A549 (cell line): Measurements from ENCODE around the gene AMELY.

Experiments
- EP300 ChIP-seq, 2 experiments: fragments of >200 bp; sonication (Bioruptor Twin); formaldehyde crosslinking; IDR thresholded peaks; 2 replicates in 1 of 2; 3 replicates in 1 of 2; pipeline ENCODE4 v1.6.1; 2016 to 2017
- JUN ChIP-seq, 2 experiments: fragments of >200 bp; sonication (Bioruptor Twin); formaldehyde crosslinking; IDR thresholded peaks; 2 replicates in 1 of 2; 3 replicates in 1 of 2; pipeline ENCODE4 v1.6.1; 2016 to 2017
- KDM5A ChIP-seq: fragments of 200-600 bp; sonication (generic); IDR thresholded peaks from 2 replicates; pipeline ENCODE4 v1.6.1; 2016; ENCODE audit warnings: antibody characterized with exemption, mild to moderate bottlenecking
- MAFK ChIP-seq: fragments of 450-650 bp; IDR thresholded peaks from 2 replicates; pipeline ENCODE4 v1.6.1; 2014; ENCODE audit not compliant: partially characterized antibody
- POLR2A ChIP-seq: IDR thresholded peaks from 2 replicates; pipeline ENCODE4 v1.6.1; 2012; ENCODE audit warnings: mild to moderate bottlenecking, low read length
- TF ChIP-seq, protein P1 (sequence below): fragments of >200 bp; sonication (Bioruptor Twin); formaldehyde crosslinking; IDR thresholded peaks from 3 replicates; pipeline ENCODE4 v1.5.1; 2016

DNA sequence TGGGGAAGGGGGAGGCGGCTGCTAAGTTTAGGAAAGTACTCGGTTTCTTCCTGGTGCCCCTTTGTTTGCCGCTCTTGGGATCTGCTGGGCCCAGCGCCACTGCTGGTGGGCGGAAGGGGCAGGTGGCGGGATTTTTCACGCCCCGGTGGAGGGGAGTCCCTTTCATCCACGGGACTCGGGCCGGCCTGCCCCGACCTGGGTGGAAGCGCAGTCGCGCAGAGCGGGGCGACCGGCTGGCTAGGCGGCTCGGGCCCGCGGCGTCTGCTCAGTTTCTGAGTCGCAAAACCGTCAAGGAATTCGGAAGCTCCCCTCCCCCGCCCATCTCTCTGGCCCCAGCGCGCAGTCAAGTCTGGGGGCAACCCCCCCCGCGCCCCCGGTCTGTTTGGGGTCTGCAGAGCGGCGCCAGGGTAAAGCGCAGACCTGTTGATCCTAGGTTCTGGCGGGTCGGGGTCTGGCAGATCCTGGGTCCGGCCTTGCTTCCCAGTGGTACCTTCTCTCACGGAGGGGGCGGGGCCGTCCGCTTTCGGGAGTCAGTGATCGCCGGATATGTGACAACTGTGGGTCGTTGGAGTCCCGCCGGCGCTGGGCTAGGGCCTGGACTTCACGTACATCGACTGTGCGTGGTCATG, at the start of gene AMELY:
- TF ChIP-seq, protein P1, sequence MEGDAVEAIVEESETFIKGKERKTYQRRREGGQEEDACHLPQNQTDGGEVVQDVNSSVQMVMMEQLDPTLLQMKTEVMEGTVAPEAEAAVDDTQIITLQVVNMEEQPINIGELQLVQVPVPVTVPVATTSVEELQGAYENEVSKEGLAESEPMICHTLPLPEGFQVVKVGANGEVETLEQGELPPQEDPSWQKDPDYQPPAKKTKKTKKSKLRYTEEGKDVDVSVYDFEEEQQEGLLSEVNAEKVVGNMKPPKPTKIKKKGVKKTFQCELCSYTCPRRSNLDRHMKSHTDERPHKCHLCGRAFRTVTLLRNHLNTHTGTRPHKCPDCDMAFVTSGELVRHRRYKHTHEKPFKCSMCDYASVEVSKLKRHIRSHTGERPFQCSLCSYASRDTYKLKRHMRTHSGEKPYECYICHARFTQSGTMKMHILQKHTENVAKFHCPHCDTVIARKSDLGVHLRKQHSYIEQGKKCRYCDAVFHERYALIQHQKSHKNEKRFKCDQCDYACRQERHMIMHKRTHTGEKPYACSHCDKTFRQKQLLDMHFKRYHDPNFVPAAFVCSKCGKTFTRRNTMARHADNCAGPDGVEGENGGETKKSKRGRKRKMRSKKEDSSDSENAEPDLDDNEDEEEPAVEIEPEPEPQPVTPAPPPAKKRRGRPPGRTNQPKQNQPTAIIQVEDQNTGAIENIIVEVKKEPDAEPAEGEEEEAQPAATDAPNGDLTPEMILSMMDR, result no peak
- TF ChIP-seq EP300 (IDR thresholded peaks at IDR 0.05), result no peak
- no peak for TF ChIP-seq JUN (IDR thresholded peaks at IDR 0.05)
- no peak for TF ChIP-seq MAFK
- TF ChIP-seq KDM5A, result no peak
- TF ChIP-seq POLR2A, result no peak
